ENCODE measurements around the gene QARS1. TPM values are rescaled to one million over a fixed set of nuclear protein-coding genes. Genes with fewer than 3 reads are reported as not detected.

The QARS1 gene
- total and polyA plus RNA-seq, 2 of the 13 experiments (the other 11 are each of a cell fraction or from before 2014, with no cell fraction given) = 307 to 327 TPM

DNA sequence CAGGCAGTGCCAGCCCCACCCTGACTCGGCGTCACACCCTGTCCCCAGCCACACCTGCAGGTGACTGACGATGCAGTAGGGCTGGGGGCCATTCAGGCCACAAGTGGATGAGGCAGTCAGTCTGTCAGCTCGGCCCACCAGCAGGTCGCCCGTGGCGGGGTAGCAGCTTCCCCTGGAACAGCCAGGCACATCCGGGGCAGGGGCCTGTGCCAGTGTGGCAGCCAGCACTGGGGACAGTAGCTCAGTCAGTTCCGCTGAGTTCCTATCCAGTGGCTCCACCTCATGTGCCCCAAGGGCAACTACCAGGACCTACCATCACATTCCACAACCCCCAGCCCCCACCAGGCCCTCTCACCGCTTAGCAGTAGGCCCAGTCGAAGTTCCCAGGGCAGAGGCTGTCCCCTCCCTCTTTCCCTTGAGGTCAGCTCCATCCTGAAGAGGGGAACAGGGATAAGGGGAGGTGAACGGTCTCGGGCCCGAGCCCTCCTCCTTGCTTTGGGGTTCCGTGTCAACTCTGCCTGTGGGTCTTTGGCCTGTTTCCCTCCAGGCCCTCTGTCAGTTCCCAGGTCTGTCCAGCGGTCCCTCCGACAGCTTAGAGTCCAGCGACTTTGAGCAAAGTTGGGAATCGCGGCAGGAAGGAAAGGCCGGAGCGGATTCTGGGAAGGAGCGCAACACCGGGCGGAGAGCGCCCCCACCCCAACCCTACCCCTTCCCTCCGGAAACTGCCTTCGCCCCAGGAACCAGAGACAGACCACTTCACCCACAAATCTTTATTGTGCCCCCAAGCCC is 28.1 kb upstream of the QARS1 start, which contains the start of gene LAMB2 (continued):
- TF ChIP-seq, protein P1, sequence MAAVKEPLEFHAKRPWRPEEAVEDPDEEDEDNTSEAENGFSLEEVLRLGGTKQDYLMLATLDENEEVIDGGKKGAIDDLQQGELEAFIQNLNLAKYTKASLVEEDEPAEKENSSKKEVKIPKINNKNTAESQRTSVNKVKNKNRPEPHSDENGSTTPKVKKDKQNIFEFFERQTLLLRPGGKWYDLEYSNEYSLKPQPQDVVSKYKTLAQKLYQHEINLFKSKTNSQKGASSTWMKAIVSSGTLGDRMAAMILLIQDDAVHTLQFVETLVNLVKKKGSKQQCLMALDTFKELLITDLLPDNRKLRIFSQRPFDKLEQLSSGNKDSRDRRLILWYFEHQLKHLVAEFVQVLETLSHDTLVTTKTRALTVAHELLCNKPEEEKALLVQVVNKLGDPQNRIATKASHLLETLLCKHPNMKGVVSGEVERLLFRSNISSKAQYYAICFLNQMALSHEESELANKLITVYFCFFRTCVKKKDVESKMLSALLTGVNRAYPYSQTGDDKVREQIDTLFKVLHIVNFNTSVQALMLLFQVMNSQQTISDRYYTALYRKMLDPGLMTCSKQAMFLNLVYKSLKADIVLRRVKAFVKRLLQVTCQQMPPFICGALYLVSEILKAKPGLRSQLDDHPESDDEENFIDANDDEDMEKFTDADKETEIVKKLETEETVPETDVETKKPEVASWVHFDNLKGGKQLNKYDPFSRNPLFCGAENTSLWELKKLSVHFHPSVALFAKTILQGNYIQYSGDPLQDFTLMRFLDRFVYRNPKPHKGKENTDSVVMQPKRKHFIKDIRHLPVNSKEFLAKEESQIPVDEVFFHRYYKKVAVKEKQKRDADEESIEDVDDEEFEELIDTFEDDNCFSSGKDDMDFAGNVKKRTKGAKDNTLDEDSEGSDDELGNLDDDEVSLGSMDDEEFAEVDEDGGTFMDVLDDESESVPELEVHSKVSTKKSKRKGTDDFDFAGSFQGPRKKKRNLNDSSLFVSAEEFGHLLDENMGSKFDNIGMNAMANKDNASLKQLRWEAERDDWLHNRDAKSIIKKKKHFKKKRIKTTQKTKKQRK (IDR thresholded peaks at IDR 0.05; ENCODE audit: low read length) = no peak
- TF ChIP-seq HDAC1 (CRISPR knock-in tag; IDR thresholded peaks at IDR 0.05) (peak; percentile 73; the same call in 1 of the 2 replicates), MYNN (CRISPR knock-in tag; IDR thresholded peaks at IDR 0.05; ENCODE audit: low read depth) (no peak), ZNF747 (CRISPR knock-in tag; IDR thresholded peaks at IDR 0.05; ENCODE audit: borderline replicate concordance) (no peak), ZNF564 (CRISPR knock-in tag; IDR thresholded peaks at IDR 0.05) (no peak; the same call in 1 of the 2 replicates), ZNF354B (CRISPR knock-in tag; IDR thresholded peaks at IDR 0.05) (0 out of 2 replicates have a peak, but pooled peaks have one; percentile 47), ZFY (CRISPR knock-in tag; IDR thresholded peaks at IDR 0.05) (peak; percentile 94), ZBTB26 (CRISPR knock-in tag; IDR thresholded peaks at IDR 0.05; ENCODE audit: borderline replicate concordance) (no peak; the same call in 1 of the 2 replicates), ZNF569 (CRISPR knock-in tag; IDR thresholded peaks at IDR 0.05; ENCODE audit: borderline replicate concordance) (0 out of 2 replicates have a peak, but pooled peaks have one; percentile 65), DNMT3B (CRISPR knock-in tag; conservative IDR thresholded peaks at IDR 0.05) (no peak), ZNF605 (CRISPR knock-in tag; IDR thresholded peaks at IDR 0.05) (peak; percentile 83; the same call in 1 of the 2 replicates), ZNF816 (CRISPR knock-in tag; IDR thresholded peaks at IDR 0.05; ENCODE audit: borderline replicate concordance) (peak; percentile 73; the same call in 1 of the 2 replicates), NONO (IDR thresholded peaks at IDR 0.05) (no peak), NONO (CRISPR knock-in tag; conservative IDR thresholded peaks at IDR 0.05) (0 out of 2 replicates have a peak, but pooled peaks have one; percentile 58), IRF2 (CRISPR knock-in tag; IDR thresholded peaks at IDR 0.05) (peak; percentile 20; the same call in 1 of the 2 replicates), SSRP1 (CRISPR knock-in tag; IDR thresholded peaks at IDR 0.05) (no peak)
- TF ChIP-seq, protein P2, sequence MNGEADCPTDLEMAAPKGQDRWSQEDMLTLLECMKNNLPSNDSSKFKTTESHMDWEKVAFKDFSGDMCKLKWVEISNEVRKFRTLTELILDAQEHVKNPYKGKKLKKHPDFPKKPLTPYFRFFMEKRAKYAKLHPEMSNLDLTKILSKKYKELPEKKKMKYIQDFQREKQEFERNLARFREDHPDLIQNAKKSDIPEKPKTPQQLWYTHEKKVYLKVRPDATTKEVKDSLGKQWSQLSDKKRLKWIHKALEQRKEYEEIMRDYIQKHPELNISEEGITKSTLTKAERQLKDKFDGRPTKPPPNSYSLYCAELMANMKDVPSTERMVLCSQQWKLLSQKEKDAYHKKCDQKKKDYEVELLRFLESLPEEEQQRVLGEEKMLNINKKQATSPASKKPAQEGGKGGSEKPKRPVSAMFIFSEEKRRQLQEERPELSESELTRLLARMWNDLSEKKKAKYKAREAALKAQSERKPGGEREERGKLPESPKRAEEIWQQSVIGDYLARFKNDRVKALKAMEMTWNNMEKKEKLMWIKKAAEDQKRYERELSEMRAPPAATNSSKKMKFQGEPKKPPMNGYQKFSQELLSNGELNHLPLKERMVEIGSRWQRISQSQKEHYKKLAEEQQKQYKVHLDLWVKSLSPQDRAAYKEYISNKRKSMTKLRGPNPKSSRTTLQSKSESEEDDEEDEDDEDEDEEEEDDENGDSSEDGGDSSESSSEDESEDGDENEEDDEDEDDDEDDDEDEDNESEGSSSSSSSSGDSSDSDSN (CRISPR knock-in tag; IDR thresholded peaks at IDR 0.05) = peak; percentile 67
